Esophagus squamous epithelium (tissue), 4 donors: ENCODE results near the gene SCT.

Experiments used
- POLR2A ChIP-seq, 4 donors: fragments of 450-650 bp; IDR thresholded peaks; one replicate each; pipeline ENCODE4 v1.6.1; 2017; ENCODE audit warnings: antibody characterized with exemption in 4 of 4, mild to moderate bottlenecking in 4 of 4, moderate library complexity in 3 of 4
- TF ChIP-seq, protein P1 (sequence below), 6 experiments: fragments of 450-650 bp in 4 of 6; fragments of 200-600 bp in 2 of 6; sonication (generic) in 2 of 6; IDR thresholded peaks; one replicate each; pipeline ENCODE4 v1.5.1; 2016 to 2019; ENCODE audit warnings: antibody characterized with exemption in 6 of 6, mild to moderate bottlenecking in 4 of 6, moderate library complexity in 4 of 6

DNA sequence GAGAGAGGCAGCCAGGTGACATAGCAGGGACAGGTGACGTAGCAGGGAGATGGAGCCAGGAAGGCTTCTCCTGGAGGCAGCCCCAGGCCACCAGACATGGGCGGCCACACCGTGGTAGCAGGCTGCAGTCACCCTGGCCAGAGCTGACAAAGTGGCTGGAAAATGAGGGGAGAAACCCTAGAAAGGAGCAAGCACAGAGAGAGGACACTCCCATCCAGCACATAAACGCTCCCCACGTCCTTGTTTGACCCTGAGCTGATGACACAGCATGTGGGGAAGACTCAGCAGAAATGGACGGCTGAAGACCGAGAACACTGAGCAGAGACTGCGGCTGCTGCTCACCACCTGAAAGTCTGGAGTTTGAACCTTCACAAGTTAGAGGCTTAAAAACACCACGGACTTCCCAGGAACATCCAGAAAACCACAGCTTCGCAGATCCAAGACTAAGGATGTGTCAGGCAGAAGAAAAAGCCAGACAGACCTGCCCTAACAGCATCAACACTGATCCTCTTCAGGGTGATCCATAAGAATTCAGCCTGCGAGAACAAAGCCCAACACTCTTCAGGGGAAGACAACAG is 38.8 kb upstream of the SCT start:
- TF ChIP-seq, protein P1, sequence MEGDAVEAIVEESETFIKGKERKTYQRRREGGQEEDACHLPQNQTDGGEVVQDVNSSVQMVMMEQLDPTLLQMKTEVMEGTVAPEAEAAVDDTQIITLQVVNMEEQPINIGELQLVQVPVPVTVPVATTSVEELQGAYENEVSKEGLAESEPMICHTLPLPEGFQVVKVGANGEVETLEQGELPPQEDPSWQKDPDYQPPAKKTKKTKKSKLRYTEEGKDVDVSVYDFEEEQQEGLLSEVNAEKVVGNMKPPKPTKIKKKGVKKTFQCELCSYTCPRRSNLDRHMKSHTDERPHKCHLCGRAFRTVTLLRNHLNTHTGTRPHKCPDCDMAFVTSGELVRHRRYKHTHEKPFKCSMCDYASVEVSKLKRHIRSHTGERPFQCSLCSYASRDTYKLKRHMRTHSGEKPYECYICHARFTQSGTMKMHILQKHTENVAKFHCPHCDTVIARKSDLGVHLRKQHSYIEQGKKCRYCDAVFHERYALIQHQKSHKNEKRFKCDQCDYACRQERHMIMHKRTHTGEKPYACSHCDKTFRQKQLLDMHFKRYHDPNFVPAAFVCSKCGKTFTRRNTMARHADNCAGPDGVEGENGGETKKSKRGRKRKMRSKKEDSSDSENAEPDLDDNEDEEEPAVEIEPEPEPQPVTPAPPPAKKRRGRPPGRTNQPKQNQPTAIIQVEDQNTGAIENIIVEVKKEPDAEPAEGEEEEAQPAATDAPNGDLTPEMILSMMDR (IDR thresholded peaks at IDR 0.05): no peak
- no peak for TF ChIP-seq POLR2A (IDR thresholded peaks at IDR 0.05)
